NCI-H2196 (cell line): ENCODE data around the gene LRRTM3.

Source experiments
- DNase-seq: peaks from one replicate; lab custom pipeline; 2025; ENCODE audit not compliant: unreplicated experiment; lab: John Stamatoyannopoulos, UW

The LRRTM3 gene

DNA sequence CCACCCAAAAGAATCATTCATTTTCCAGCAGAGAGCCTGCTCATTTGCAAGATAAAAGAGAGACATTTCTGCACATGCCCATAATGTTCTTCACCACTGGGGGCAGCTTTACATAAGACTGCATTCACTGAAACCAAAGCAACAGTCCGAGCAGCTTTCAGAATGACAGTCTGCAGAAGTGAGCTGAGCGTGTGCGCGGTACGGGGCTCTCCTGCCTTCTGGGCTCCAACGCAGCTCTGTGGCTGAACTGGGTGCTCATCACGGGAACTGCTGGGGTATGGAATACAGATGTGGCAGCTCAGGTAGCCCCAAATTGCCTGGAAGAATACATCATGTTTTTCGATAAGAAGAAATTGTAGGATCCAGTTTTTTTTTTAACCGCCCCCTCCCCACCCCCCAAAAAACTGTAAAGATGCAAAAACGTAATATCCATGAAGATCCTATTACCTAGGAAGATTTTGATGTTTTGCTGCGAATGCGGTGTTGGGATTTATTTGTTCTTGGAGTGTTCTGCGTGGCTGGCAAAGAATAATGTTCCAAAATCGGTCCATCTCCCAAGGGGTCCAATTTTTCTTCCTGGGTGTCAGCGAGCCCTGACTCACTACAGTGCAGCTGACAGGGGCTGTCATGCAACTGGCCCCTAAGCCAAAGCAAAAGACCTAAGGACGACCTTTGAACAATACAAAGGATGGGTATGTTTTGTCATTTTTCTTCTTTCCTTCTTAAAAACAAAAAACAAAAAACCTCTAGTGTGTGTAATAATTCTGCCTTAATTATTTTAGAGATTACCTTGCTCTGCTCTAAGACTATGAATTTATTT is at the start of gene LRRTM3:
TSS of gene LRRTM3 (plus strand) at position 141 of the 820 bp plus-strand sequence.
- DNase-seq = peak; percentile 0

GRCh38 chr10:66877361-66877760 is 48.5 kb upstream of the LRRTM3 start:
- no peak for DNase-seq

GRCh38 chr10:66880292-66880691 is 45.5 kb upstream of the LRRTM3 start:
- DNase-seq = no peak

GRCh38 chr10:66880826-66881225 is 45.0 kb upstream of the LRRTM3 start:
- no peak for DNase-seq

DNA sequence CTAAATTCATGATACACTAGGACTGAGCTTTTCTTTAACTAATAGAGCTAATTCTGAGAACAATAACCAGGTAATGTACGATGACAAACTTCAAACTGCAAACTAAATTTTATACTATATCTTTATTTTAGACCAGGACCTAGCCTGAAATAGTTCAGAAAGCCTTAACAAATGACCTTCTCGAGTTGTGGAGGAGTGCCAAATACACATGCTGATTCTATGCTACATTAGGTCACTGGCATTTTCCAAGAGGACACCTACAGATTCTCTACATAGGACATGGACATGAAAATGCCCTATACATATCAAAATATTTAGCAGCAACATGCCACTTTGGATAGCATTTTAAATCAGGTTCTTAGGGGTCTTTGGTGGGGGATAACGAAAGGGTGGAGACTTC is 44.0 kb upstream of the LRRTM3 start:
- no peak for DNase-seq

GRCh38 chr10:66882271-66882670 is 43.6 kb upstream of the LRRTM3 start:
- DNase-seq = no peak

- DNase-seq = no peak
These were observed 39.0 kb upstream of the LRRTM3 start for GRCh38 chr10:66886848-66887247.

- no peak for DNase-seq
These were observed 37.6 kb upstream of the LRRTM3 start for GRCh38 chr10:66888237-66888636.

- no peak for DNase-seq
These were observed 33.0 kb upstream of the LRRTM3 start for GRCh38 chr10:66892871-66893270.

DNA sequence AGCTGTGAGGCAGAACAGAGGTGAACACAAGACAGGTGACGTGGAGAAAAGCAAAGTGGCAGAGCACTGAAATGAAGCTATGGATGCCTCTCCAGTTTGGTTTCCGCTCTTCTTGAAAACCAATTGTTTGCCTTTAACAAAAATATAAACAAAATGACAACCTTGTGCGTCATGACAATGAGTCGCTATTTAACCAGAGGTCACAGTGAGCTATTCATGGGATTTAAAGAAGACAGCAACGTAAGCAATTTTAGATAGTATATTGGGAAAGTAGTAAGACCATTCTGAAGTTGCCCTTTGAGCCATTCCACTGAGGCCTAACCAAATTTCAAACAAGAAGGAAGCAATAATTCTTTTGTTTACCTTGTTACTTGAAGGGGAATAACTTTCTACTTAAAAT is 15.2 kb upstream of the LRRTM3 start:
- no peak for DNase-seq

DNA sequence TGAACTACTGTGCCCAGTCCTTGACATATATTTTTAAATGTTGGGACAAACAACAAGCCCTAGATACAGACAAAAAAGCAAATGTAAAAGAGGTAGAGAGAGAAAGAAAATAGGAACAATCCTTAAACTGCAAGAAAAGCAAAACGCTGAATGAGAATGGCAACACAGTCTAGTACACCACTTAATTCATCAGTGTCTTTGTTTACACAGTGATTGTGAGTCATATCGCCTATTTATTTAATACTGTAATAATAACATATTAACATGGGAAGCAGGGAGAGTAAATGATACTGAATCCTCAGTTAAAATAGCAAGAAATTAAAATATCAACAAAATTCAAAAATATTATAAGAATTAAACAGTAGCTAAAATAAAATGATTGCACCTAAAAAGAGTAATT is 9.8 kb upstream of the LRRTM3 start:
- DNase-seq = no peak

DNA sequence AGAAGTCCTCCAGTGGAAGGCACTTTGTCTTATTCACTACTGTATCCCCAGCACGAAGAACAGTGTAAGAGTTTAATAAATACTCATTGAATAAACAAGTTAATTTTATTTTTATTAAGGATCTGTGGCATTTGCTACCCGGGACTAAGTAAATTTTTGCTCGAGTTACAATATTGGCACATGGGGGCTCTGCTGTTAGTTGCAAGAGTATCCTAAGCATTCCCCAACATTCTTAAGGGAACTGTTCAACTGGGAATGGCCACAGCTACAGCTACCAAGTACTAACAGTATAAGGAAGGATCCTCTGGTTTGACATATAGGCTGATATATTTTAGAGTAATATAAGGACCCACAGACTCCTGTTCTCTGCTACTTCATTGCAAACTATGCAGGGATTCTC is 8.7 kb upstream of the LRRTM3 start:
- DNase-seq = no peak

GRCh38 chr10:66919248-66919647 is 6.6 kb upstream of the LRRTM3 start:
- DNase-seq = no peak

GRCh38 chr10:66924674-66925345 is 1.0 kb upstream of the LRRTM3 start:
- DNase-seq = no peak

DNA sequence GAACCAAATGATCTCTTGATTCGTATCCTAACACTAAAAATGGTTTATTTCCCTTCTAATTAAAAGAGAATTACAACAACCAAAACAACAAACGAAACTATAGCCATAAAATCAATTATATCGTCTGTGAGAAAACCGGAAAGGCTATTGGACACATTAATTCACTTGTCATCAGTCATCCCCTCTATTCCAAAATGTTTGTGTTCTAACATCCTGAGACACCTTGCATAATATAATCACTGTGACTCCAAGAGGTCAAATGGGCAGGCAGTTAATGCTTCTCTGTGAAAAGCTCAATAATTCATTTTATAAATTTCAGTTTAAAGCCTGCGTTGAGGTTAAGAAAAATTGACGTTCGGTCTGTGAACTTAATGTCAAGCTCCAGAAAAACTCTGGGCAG is 463 bp upstream of the LRRTM3 start:
- no peak for DNase-seq

DNA sequence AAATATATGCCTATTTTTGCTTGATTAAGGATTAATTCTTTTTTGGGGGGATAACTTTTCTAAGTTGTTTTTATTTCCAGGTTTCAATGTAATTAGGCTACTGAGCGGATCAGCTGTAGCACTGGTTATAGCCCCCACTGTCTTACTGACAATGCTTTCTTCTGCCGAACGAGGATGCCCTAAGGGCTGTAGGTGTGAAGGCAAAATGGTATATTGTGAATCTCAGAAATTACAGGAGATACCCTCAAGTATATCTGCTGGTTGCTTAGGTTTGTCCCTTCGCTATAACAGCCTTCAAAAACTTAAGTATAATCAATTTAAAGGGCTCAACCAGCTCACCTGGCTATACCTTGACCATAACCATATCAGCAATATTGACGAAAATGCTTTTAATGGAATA is 1.0 kb downstream of the LRRTM3 start:
- no peak for DNase-seq

DNA sequence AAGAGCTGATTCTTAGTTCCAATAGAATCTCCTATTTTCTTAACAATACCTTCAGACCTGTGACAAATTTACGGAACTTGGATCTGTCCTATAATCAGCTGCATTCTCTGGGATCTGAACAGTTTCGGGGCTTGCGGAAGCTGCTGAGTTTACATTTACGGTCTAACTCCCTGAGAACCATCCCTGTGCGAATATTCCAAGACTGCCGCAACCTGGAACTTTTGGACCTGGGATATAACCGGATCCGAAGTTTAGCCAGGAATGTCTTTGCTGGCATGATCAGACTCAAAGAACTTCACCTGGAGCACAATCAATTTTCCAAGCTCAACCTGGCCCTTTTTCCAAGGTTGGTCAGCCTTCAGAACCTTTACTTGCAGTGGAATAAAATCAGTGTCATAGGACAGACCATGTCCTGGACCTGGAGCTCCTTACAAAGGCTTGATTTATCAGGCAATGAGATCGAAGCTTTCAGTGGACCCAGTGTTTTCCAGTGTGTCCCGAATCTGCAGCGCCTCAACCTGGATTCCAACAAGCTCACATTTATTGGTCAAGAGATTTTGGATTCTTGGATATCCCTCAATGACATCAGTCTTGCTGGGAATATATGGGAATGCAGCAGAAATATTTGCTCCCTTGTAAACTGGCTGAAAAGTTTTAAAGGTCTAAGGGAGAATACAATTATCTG is 1.6 kb downstream of the LRRTM3 start:
- DNase-seq = no peak

DNA sequence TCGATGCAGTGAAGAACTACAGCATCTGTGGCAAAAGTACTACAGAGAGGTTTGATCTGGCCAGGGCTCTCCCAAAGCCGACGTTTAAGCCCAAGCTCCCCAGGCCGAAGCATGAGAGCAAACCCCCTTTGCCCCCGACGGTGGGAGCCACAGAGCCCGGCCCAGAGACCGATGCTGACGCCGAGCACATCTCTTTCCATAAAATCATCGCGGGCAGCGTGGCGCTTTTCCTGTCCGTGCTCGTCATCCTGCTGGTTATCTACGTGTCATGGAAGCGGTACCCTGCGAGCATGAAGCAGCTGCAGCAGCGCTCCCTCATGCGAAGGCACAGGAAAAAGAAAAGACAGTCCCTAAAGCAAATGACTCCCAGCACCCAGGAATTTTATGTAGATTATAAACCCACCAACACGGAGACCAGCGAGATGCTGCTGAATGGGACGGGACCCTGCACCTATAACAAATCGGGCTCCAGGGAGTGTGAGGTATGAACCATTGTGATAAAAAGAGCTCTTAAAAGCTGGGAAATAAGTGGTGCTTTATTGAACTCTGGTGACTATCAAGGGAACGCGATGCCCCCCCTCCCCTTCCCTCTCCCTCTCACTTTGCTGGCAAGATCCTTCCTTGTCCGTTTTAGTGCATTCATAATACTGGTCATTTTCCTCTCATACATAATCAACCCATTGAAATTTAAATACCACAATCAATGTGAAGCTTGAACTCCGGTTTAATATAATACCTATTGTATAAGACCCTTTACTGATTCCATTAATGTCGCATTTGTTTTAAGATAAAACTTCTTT is 2.3 kb downstream of the LRRTM3 start:
- DNase-seq = no peak

GRCh38 chr10:66928776-66929175 is 2.9 kb downstream of the LRRTM3 start:
- DNase-seq = no peak

DNA sequence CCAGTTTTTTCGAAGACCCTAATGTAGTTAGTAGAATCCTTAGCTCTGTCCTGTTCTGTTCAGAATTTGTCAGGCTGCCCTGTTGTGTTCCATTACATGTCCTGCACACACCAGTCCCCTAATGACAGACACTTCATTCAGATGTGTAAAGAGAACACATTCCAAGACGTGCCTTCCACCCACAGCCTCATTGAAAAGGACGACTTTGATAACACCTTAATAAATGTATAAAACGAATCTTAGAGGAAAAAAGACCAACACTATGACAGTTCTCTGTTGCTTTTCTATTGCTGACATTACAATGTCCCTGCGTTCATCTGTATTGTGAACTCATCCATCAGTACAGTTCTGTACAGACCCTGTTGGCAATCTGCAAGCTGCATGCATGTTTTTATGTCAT is 3.5 kb downstream of the LRRTM3 start:
- DNase-seq = no peak

DNA sequence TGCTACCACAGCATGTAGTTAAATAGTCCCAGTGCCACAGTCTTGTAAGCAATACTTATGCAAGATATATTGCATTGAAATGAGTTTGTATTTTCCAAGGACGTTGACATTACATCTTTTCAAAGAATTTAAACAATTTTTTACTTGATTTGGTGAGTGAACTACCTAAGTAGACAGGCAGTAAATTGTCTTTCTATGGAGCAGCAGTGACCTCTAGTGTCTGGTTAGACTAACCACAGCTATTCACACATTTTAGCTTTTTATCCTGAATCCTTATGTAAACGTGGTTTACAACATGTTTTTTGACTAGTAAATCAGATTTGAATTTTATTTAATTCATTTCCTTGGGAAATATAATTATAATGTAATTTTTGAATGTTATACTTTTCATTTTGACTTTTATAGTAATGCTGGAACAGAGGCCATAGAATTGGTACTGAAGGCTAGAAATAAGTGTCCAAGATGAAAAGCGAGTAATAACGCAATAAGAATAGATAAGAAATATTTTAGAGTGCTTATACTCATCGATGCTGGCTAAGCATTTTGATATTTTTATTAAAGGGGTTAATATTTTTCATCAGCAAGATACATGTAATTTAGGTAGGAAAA is 5.6 kb downstream of the LRRTM3 start:
- peak; percentile 17 for DNase-seq
